Mucosa of descending colon (tissue), 3 donors: Measurements from ENCODE around the gene TRPM7. TPM values are rescaled to one million over a fixed set of nuclear protein-coding genes. Genes with fewer than 3 reads are reported as not detected.
A peak's percentile ranks its signal among the peaks of the same experiment; 100 is the strongest.
"Not testable (repeated sequence)": the region's sequence is repeated elsewhere in the genome, so short reads cannot be mapped to it uniquely, and the experiment has no call there.

ENCODE experiments used
- ATAC-seq: fragments of 200-7000 bp; cut with Tn5 transposase; one replicate; pipeline ENCODE4 v1.9.1; 2020; ENCODE audit warnings: mild to moderate bottlenecking, moderate library complexity
- DNase-seq, 3 donors: peaks; one replicate each; pipeline ENCODE4 v3.0.0-alpha.2; 2020
- H3K36me3 ChIP-seq: fragments of 200-600 bp; one replicate; pipeline ENCODE4 v1.8.0; 2021; ENCODE audit warnings: low read depth, mild to moderate bottlenecking
- H3K4me1 ChIP-seq: fragments of 200-600 bp; one replicate; pipeline ENCODE4 v1.8.0; 2021; ENCODE audit warnings: low read depth, mild to moderate bottlenecking
- H3K4me3 ChIP-seq: fragments of 200-600 bp; one replicate; pipeline ENCODE4 v1.8.0; 2021; ENCODE audit warnings: mild to moderate bottlenecking
- H3K9me3 ChIP-seq: fragments of 200-600 bp; one replicate; pipeline ENCODE4 v1.8.0; 2021; ENCODE audit warnings: mild to moderate bottlenecking
- CTCF ChIP-seq: fragments of 200-600 bp; IDR thresholded peaks from one replicate; pipeline ENCODE4 v1.8.0; 2022; ENCODE audit warnings: antibody characterized with exemption, mild to moderate bottlenecking
- intact Hi-C, 2 donors: fragments of 100-400 bp; cut with DNase I in 1 of 2; cut with micrococcal nuclease in 1 of 2; formaldehyde crosslinking; loops; one replicate each; pipeline versions ENCODE4 v1.11.0 to v1.11.1; 2022; cut with DNase I, micrococcal nuclease
- total RNA-seq, 3 donors: library from RNA; stranded (reverse); fragmentation: NEBNext Ultra II Directional in 2 of 3; extraction: Animal tissue kit (Norgen Biotek cat#: 25700) in 2 of 3; gene quantifications; one replicate each; pipeline versions ENCODE4 v1.2.1 to v1.2.4, GENCODE V29; 2021 to 2023
- donor health status: DM: no; HTN: no; CAD: no; lungs with moderate emphysema.
- donor health status: DM: no; HTN: no; CAD: no.
- donor health status: DM: no; HTN: yes; CAD: no.

The TRPM7 gene
- total RNA-seq, 3 donors from 2014 or later: 34.7 to 39.7 (median 38.8) TPM

GRCh38 chr15:50627351-50628055 lies 59.1 kb downstream of the TRPM7 start:
- no peak for TF ChIP-seq CTCF
- peaks cover 4% of the 10 kb centered on the region for H3K36me3 ChIP-seq
- H3K4me3 ChIP-seq: no peak overlapping the region
- no peak for DNase-seq
- H3K9me3 ChIP-seq: no peaks in the 10 kb centered on the region
- no peak for ATAC-seq
- no peaks in the 10 kb centered on the region for H3K4me1 ChIP-seq
- intact Hi-C loops: no loop called here

- Histone ChIP-seq H3K36me3 (peaks cover 4% of the 10 kb centered on the region), H3K4me3 (no peak overlapping the region), H3K4me1 (no peaks in the 10 kb centered on the region), H3K9me3 (no peaks in the 10 kb centered on the region)
- DNase-seq: no peak
- no peak for ATAC-seq
- no peak for TF ChIP-seq CTCF
- intact Hi-C loops: no loop called here
Observed at GRCh38 chr15:50624616-50625168, 61.9 kb downstream of the TRPM7 start.

- DNase-seq: peak in 1 of 3 donors; percentile 11
Observed at GRCh38 chr15:50622361-50622943, 64.1 kb downstream of the TRPM7 start.

GRCh38 chr15:50616960-50617359 lies 69.6 kb downstream of the TRPM7 start:
- H3K36me3 ChIP-seq: not testable (repeated sequence)

More at GRCh38 chr15:50622361-50622943, 64.1 kb downstream of the TRPM7 start:
- H3K9me3 ChIP-seq, H3K4me1 ChIP-seq, H3K4me3 ChIP-seq, H3K36me3 ChIP-seq, intact Hi-C loops: not testable (repeated sequence)
- ATAC-seq: peak; percentile 44

GRCh38 chr15:50616554-50616953 lies 70.0 kb downstream of the TRPM7 start:
- H3K9me3 ChIP-seq, H3K4me3 ChIP-seq, ATAC-seq, H3K36me3 ChIP-seq, H3K4me1 ChIP-seq, intact Hi-C loops, DNase-seq: not testable (repeated sequence)

More at GRCh38 chr15:50616960-50617359, 69.6 kb downstream of the TRPM7 start:
- H3K9me3 ChIP-seq, H3K4me3 ChIP-seq, ATAC-seq, intact Hi-C loops, DNase-seq, H3K4me1 ChIP-seq: not testable (repeated sequence)

GRCh38 chr15:50613600-50613999 lies 73.0 kb downstream of the TRPM7 start:
- Histone ChIP-seq H3K36me3 (no peaks in the 10 kb centered on the region), H3K4me1 (no peaks in the 10 kb centered on the region)
- ATAC-seq: no peak

More at GRCh38 chr15:50613600-50613999, 73.0 kb downstream of the TRPM7 start:
- intact Hi-C loops: no loop called here
- TF ChIP-seq CTCF: no peak
- no peaks in the 10 kb centered on the region for H3K9me3 ChIP-seq
- H3K4me3 ChIP-seq: no peak overlapping the region
- no peak for DNase-seq
